HL-60 (cell line): ENCODE data around the gene DNAH17.

Experiments used
- GABPA ChIP-seq: IDR thresholded peaks from 2 replicates; pipeline ENCODE4 v1.6.1; 2012; ENCODE audit warnings: low read depth
- POLR2AphosphoS5 ChIP-seq: IDR thresholded peaks from 2 replicates; pipeline ENCODE4 v1.6.1; 2012; ENCODE audit warnings: low read depth

DNA sequence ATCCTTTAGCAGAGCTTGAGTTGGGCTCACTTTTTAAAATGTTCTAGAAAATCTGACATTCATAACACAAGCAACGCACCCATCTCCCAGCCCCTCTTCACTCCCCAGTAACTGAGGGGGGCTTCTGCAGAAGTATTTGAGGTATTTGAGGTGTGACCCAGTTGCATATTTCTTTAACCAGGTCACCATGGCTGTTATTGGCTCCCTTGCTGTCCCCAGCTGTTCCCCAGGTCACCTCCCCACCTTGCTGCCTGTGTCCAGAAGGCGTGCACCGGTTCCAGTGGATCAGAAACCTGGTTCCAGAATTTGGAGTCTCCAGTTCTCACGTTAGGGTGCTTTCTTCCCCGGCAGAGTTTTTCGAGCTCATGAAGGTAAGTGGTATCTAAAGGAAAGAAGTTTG, 184.9 kb downstream of the DNAH17 start:
- TF ChIP-seq GABPA, result no peak
- TF ChIP-seq POLR2AphosphoS5, result no peak
